GM21717 (cell line): ENCODE data around the gene CDH23.
A peak's percentile ranks its signal among the peaks of the same experiment; 100 is the strongest.

ENCODE experiments used
- ATAC-seq: cut with Tn5 transposase; IDR thresholded peaks from one replicate; pipeline ENCODE4 v1.9.1; 2021; ENCODE audit warnings: mild to moderate bottlenecking, moderate library complexity; ENCODE audit not compliant: unreplicated experiment

Gene CDH23

DNA sequence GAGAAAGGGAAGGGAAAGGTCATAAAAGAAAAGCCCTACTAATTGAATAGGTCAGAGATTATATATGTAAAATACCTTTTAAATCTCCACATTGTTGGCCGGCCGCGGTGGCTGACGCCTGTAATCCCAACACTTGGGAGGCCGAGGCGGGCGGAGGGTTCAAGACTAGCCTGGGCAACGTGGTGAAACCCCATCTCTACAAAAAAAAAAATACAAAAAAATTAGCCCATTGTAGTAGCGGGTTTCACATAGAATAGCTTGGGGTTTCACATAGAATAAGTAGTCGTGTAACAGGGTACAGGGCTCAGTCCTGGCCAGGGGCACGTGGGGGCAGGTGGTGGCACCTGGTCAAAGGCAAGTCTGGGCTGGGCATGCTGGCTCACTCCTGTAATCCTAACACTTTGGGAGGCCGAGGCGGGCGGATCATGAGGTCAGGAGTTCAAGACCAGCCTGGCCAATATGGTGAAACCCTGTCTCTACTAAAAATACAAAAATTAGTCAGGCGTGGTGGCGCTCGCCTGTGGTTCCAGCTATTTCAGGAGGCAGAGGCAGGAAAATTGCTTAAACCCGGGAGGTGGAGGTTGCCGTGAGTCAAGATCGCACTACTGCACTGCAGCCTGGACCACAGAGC is 454.9 kb downstream of the CDH23 start:
- peak; percentile 7 for ATAC-seq

DNA sequence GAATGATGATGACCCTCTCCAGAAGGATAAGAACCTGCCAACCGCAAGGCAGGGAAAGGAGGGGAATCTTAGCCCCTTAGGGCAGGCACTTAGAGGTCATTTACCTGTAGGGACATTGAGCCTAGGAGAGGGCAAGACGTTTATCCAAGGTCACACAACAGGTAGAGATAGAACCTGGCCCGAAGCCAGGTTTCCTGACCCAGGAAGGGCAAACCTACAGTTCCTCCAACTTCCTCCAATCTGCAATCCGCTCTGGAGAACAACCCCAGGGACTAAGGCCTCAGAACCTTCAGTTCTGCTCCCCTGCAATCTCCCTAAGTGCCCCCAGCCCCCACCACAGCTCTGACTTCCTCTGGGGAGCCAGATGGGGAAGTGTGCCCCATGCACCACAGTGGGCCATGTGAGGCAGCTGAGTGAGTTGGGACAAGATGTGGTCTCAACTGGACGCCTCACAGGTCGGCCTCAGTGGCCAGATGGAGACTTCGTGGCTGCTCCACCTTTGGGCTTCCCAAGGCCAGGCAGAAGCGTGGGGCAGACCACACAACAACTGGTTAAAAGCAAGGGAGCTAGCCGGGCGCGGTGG is 455.7 kb downstream of the CDH23 start:
- ATAC-seq: no peak

DNA sequence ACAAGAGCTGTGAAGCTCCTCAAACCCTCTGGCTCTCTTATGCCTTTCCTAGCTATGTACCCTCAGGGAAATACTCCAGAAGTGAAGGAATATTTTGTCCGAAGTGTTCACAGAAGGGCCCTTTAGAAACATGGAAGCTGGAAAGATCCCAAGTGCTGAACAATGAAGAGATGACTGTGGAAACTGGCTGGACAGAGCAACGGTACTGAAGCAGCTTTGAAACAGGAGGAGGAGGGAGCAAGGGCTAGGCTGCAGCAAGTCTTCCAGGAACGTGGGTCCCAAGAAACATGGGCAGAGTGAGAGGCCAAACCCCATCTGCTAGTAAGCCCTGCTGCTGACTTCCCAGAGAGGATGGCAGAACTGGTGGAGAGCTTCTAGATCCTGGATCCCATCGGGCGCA is 457.3 kb downstream of the CDH23 start:
- ATAC-seq: no peak

DNA sequence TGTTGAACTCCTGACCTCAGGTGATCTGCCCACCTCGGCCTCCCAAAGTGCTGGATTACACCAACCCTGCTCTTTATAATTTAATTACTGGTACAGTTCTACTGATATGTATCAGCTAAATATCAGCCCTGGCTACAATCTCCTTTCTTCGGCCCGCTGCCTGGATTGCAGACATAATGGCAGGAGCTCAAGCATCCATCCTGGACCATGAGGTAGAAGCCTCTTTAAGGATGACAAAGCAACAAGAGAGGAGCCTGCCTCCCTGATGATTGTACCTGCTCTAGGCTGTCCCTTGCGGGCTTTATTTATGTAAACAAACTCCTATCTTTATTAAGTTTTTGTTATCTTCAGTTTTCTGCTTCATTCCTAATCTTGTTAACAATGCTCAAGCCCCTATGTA is 459.9 kb downstream of the CDH23 start:
- no peak for ATAC-seq

DNA sequence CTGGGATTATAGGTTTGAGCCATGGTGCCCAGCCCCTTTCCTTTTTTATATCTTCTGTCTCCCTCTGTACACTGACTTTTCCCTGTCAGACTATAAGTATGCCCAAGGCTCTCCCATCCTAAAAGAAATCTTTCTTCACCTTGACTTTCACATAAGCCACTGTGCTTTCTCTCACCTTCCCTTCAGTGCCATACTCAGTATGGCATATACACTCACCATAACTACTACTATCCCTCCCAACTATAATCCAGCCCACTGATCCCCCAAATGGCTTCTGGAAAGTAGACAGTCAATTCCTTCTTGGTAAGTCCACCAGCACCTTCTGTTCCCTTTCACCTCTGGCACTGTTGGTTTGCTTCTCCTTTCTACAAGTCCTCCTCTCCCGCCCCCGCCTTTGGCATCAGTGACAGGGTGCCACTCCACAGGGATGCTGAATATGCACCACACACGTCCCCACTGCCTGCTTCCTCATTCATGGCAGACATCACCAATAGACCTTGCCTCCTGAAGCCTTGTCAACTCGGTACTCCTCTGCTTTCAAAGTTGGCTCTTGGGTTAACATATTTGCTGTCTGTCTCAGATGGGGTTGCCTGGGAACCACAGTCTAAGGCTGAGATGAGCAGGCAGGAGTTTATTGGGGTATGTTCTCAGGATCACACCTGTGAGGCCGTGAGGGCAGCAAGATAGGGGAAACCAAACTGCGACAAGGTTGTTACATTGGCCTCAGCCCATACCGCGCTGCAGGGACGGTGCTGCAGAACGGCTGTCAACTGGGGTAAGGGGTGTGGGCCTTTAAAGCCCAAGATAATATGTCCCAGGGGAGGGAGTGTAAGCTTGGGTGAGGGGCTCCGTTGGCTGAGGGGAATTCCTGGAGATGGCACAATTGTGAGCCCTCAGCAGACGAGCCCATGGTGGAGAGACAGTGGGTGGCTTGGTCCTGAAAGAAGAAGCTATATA is 461.5 kb downstream of the CDH23 start:
- ATAC-seq: no peak

DNA sequence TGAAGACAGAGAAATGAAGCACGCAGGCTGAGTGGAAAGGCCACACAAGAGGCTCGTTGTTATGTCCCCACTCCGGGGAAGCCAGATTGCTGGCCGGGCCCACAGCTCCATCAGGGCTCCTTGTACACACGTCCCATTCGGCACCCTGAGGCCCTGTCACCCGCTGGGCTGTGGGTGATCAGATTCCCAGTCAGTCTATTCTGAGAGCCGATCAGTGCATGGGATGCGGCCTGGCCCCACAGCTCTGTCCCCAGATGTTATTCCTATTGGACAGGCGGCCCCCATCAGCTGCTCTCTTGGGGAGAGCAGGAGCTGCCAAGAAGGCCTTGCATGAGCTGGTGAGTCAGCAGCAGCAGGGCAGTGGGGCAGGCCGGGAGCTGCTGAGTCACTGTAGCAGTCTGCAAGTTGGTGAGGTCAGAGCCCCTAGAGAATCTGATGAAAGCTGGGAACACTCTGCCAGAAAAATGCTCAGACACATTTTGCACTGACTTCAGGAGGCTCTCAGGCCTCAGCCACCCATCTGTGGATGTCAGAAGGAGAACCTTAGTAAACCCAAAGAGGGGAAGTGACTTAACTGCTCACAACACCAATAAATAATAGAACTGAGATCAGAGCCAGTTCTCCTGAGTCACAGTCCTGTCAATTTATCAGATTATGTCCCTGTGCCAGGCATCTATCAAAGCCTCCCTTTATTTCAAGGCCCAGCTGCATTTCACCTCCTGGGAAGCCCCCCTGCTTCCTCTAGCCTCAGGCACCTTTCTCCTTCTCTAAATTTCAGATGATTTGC is 463.7 kb downstream of the CDH23 start:
- peak; percentile 65 for ATAC-seq

DNA sequence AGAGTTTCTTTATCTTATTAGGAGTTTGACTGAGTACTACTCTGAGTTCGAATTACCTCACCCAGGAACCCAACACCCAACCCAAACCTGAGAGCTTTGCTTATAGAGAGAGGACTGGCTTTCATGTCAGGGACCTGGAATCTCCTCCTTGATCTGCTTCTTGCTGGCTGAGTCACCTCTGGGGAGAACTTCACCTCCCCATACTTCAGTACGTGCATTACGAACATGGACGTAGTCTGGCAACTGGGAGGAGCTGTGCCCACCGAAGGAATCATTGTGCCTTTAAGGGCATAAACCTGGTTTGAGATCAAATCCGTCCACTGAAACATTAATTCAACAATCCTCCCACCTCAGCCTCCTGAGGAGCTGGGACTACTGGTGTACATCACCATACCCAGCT is 466.5 kb downstream of the CDH23 start:
- ATAC-seq: no peak

DNA sequence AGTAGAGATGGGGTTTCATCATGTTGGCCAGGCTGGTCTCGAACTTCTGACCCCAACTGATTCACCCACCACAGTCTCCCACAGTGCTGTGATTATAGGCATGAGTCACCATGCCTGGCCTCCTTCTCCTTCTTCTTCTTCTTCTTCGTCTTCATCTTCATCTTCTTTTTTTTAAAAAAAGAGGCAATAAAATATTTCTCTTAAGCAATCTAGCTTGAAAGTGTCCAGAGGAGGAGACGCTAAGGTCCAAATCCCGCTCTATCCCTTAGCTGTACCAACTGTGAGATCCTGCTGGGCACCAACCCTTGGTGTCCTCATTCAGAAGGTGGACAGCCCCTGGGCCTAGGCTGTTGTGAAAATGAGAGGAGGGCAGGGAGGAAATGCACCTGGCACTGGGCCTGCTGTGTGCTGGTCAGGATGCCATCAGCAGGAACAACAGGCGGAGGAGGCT is 468.2 kb downstream of the CDH23 start:
- ATAC-seq: no peak
